ENCODE measurements around the gene CDH13. TPM values are rescaled to one million over a fixed set of nuclear protein-coding genes. Genes with fewer than 3 reads are reported as not detected.

Gene CDH13
- total RNA-seq, 2 experiments from 2014 or later = not detected

GRCh38 chr16:83717814-83718213 is 1091.0 kb downstream of the CDH13 start:
- H3K4me1 ChIP-seq (ENCODE audit: insufficient read depth, low read length, poor library complexity, severe bottlenecking) = no peaks in the 10 kb centered on the region
- intact Hi-C loops (cut with micrococcal nuclease; ENCODE audit: unreplicated experiment) = no loop called here
- H2AFZ ChIP-seq (ENCODE audit: low read length) = no peak overlapping the region
- H3K4me2 ChIP-seq (ENCODE audit: low read length) = no peak overlapping the region
- ChIA-PET POLR2A (no interaction called here), CTCF (ENCODE audit: unreplicated experiment) (no interaction called here)
- TF ChIP-seq, protein P1, sequence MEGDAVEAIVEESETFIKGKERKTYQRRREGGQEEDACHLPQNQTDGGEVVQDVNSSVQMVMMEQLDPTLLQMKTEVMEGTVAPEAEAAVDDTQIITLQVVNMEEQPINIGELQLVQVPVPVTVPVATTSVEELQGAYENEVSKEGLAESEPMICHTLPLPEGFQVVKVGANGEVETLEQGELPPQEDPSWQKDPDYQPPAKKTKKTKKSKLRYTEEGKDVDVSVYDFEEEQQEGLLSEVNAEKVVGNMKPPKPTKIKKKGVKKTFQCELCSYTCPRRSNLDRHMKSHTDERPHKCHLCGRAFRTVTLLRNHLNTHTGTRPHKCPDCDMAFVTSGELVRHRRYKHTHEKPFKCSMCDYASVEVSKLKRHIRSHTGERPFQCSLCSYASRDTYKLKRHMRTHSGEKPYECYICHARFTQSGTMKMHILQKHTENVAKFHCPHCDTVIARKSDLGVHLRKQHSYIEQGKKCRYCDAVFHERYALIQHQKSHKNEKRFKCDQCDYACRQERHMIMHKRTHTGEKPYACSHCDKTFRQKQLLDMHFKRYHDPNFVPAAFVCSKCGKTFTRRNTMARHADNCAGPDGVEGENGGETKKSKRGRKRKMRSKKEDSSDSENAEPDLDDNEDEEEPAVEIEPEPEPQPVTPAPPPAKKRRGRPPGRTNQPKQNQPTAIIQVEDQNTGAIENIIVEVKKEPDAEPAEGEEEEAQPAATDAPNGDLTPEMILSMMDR (conservative IDR thresholded peaks at IDR 0.05; ENCODE audit: low read length) = no peak
- no peak for TF ChIP-seq EZH2phosphoT487 (IDR thresholded peaks at IDR 0.05; ENCODE audit: borderline replicate concordance, low read depth, low read length)
- H3K36me3 ChIP-seq (ENCODE audit: insufficient read depth, low read length) = no peaks in the 10 kb centered on the region
- H3K27ac ChIP-seq (ENCODE audit: low read depth, low read length, poor library complexity, severe bottlenecking) = no peak overlapping the region
- BruUV-seq (replicated peaks) = no TSS peak
- H3K4me3 ChIP-seq (ENCODE audit: low read depth, low read length, poor library complexity, severe bottlenecking) = no peak overlapping the region
- no peaks in the 10 kb centered on the region for H3K79me2 ChIP-seq (ENCODE audit: insufficient read depth, low read depth, low read length)
- H3K9me3 ChIP-seq (ENCODE audit: low read length) = no peaks in the 10 kb centered on the region
- no peaks in the 10 kb centered on the region for H3K9me2 ChIP-seq (ENCODE audit: insufficient read depth, low read length)
- no peak for DNase-seq (ENCODE audit: low spot score)
- H4K20me1 ChIP-seq (ENCODE audit: insufficient read depth, low read length) = no peaks in the 10 kb centered on the region

DNA sequence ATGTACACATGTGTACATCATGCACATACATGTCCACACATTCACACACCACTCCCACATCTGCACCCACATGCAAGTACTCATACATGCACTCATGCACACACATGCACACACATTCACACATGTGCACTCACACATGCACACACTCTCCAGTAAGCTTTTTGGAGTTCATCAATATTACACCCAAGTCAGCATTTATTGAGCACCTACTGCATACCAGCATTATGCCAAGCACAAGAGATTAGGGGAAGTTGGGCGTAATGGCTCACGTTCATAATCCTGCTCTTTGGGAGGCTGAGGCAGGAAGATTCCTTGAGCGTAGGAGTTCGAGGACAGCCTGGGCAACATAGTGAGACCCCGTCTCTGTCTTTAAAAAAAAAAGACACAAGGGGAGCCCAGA is 1093.4 kb downstream of the CDH13 start:
- H2AFZ ChIP-seq (ENCODE audit: low read length) = no peak overlapping the region
- no peak overlapping the region for H3K27ac ChIP-seq (ENCODE audit: low read depth, low read length, poor library complexity, severe bottlenecking)
- H3K4me1 ChIP-seq (ENCODE audit: insufficient read depth, low read length, poor library complexity, severe bottlenecking) = no peaks in the 10 kb centered on the region
- no peak overlapping the region for H3K4me3 ChIP-seq (ENCODE audit: low read depth, low read length, poor library complexity, severe bottlenecking)
- no peaks in the 10 kb centered on the region for H3K79me2 ChIP-seq (ENCODE audit: insufficient read depth, low read depth, low read length)
- POLR2A ChIA-PET = interaction anchor here (0.5 kb wide), 1 partner anchor 103 kb away, joined by 7 read pairs; no protein-coding TSS in a partner anchor
- BruUV-seq (replicated peaks) = no TSS peak
- intact Hi-C loops (cut with micrococcal nuclease; ENCODE audit: unreplicated experiment) = no loop called here
- no peaks in the 10 kb centered on the region for H3K36me3 ChIP-seq (ENCODE audit: insufficient read depth, low read length)
- H3K4me2 ChIP-seq (ENCODE audit: low read length) = no peak overlapping the region
- H3K9me3 ChIP-seq (ENCODE audit: low read length) = no peaks in the 10 kb centered on the region
- CTCF ChIA-PET (ENCODE audit: unreplicated experiment) = no interaction called here
- no peaks in the 10 kb centered on the region for H3K9me2 ChIP-seq (ENCODE audit: insufficient read depth, low read length)
- TF ChIP-seq, protein P1 (conservative IDR thresholded peaks at IDR 0.05; ENCODE audit: low read length) = no peak
- TF ChIP-seq EZH2phosphoT487 (IDR thresholded peaks at IDR 0.05; ENCODE audit: borderline replicate concordance, low read depth, low read length) = no peak
- H4K20me1 ChIP-seq (ENCODE audit: insufficient read depth, low read length) = no peaks in the 10 kb centered on the region
- no peak for DNase-seq (ENCODE audit: low spot score)

DNA sequence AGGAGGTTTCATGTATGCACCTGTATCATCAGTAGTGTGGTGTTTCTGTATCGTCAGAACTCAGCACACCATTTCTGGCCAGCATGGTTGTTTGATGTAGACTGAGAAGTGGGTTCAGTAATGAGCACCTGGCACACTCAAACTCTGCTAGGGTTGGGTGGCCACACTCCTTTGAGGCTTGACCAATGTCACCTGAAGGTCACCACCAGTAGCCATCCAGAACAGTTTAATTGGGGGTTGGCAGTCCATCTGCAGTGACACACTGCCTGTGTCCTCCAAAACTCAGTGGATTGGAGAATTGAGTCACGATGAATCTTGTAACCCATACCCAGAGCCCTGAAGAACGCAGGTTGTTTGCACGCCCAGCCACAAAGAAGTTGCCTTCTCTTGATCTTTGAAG is 1094.2 kb downstream of the CDH13 start:
- Histone ChIP-seq H3K79me2 (ENCODE audit: insufficient read depth, low read depth, low read length) (no peaks in the 10 kb centered on the region), H2AFZ (ENCODE audit: low read length) (no peak overlapping the region), H3K27ac (ENCODE audit: low read depth, low read length, poor library complexity, severe bottlenecking) (no peak overlapping the region), H3K4me2 (ENCODE audit: low read length) (no peak overlapping the region), H4K20me1 (ENCODE audit: insufficient read depth, low read length) (no peaks in the 10 kb centered on the region), H3K36me3 (ENCODE audit: insufficient read depth, low read length) (no peaks in the 10 kb centered on the region), H3K4me3 (ENCODE audit: low read depth, low read length, poor library complexity, severe bottlenecking) (no peak overlapping the region), H3K9me3 (ENCODE audit: low read length) (no peaks in the 10 kb centered on the region), H3K4me1 (ENCODE audit: insufficient read depth, low read length, poor library complexity, severe bottlenecking) (no peaks in the 10 kb centered on the region), H3K9me2 (ENCODE audit: insufficient read depth, low read length) (no peaks in the 10 kb centered on the region)
- CTCF ChIA-PET (ENCODE audit: unreplicated experiment) = no interaction called here
- POLR2A ChIA-PET = interaction anchor here (0.5 kb wide), 1 partner anchor 102 kb away, joined by 7 read pairs; no protein-coding TSS in a partner anchor
- intact Hi-C loops (cut with micrococcal nuclease; ENCODE audit: unreplicated experiment) = no loop called here
- no TSS peak for BruUV-seq (replicated peaks)
- TF ChIP-seq EZH2phosphoT487 (IDR thresholded peaks at IDR 0.05; ENCODE audit: borderline replicate concordance, low read depth, low read length) = no peak
- TF ChIP-seq, protein P1 (conservative IDR thresholded peaks at IDR 0.05; ENCODE audit: low read length) = no peak
- no peak for DNase-seq (ENCODE audit: low spot score)

Measured in OCI-LY7 (cell line).